Activated T-cell treated with anti-CD3 and anti-CD28 coated beads, Interleukin-2, amount 50 U/mL, for 24 hours (primary cell): ENCODE results near the gene TSPAN32.

Experiments used
- DNase-seq: peaks from one replicate; pipeline ENCODE4 v3.0.0-alpha.2; 2020
- H3K27ac Mint-ChIP-seq: 2 replicates; pipeline ENCODE4 v1.8.0; 2020; ENCODE audit warnings: mild to moderate bottlenecking, mixed read lengths
- H3K27me3 Mint-ChIP-seq: 2 replicates; pipeline ENCODE4 v1.8.0; 2020; ENCODE audit warnings: mixed read lengths
- H3K36me3 Mint-ChIP-seq: 2 replicates; pipeline ENCODE4 v1.8.0; 2020; ENCODE audit warnings: low read depth, mixed read lengths
- H3K4me1 Mint-ChIP-seq: 2 replicates; pipeline ENCODE4 v1.8.0; 2020; ENCODE audit warnings: low read depth, mixed read lengths
- H3K4me3 Mint-ChIP-seq: 2 replicates; pipeline ENCODE4 v1.8.0; 2020; ENCODE audit warnings: mild to moderate bottlenecking, moderate library complexity, mixed read lengths
- H3K9me3 Mint-ChIP-seq: 2 replicates; pipeline ENCODE4 v1.8.0; 2020; ENCODE audit warnings: mixed read lengths

Gene TSPAN32

DNA sequence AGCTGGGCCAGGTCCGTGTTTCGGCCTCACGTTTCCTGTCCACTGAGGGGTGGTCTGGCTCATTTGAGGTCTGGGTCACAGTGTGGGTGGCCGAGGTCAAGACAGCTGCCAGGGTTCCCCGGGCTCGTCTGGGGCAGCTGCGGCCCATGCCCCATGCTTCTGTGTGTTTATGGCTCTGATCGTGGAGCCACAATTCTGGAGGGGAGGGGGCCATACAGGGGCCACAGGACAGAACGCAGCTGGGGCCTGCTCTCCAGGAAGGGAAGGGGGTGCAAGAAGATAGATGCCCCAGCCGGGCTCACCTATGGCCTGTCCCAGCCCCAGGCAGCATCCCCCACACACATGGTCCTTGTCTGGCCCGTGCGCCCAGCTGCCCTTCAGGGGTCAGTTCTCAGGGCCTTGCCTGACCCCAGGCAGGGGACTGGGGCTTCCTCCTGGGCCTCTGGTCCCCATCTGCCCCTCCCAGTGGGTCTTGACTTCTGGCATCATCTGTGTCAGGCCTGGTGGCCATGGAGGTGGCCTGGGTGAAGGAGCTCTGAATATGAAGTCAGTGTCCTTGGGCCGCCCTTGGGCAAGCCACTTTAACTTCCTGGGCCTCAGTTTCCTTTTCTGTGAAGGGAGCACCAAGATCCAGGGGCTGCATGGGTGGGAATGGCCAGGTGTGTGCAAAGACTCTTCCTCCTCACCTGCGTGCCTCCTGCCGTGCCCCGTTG, 8.4 kb downstream of the TSPAN32 start:
- H3K4me1 Mint-ChIP-seq, result peaks cover 25% of the 10 kb centered on the region
- no peaks in the 10 kb centered on the region for H3K36me3 Mint-ChIP-seq
- DNase-seq, result no peak
- no peak overlapping the region for H3K4me3 Mint-ChIP-seq
- no peaks in the 10 kb centered on the region for H3K27me3 Mint-ChIP-seq
- H3K27ac Mint-ChIP-seq, result no peak overlapping the region
- H3K9me3 Mint-ChIP-seq, result no peaks in the 10 kb centered on the region

- Mint-ChIP-seq H3K27me3 (no peaks in the 10 kb centered on the region), H3K9me3 (no peaks in the 10 kb centered on the region), H3K36me3 (no peaks in the 10 kb centered on the region), H3K27ac (no peak overlapping the region), H3K4me1 (peaks cover 19% of the 10 kb centered on the region), H3K4me3 (no peak overlapping the region)
- no peak for DNase-seq
Measured at GRCh38 chr11:2310786-2311352, 9.1 kb downstream of the TSPAN32 start.

- H3K4me3 Mint-ChIP-seq, result no peak overlapping the region
- H3K27ac Mint-ChIP-seq, result no peak overlapping the region
- no peak for DNase-seq
- no peaks in the 10 kb centered on the region for H3K9me3 Mint-ChIP-seq
- no peaks in the 10 kb centered on the region for H3K36me3 Mint-ChIP-seq
- H3K27me3 Mint-ChIP-seq, result no peaks in the 10 kb centered on the region
- peaks cover 12% of the 10 kb centered on the region for H3K4me1 Mint-ChIP-seq
Measured at GRCh38 chr11:2311353-2312133, 9.7 kb downstream of the TSPAN32 start.

- Mint-ChIP-seq H3K27ac (no peak overlapping the region), H3K27me3 (no peaks in the 10 kb centered on the region), H3K4me3 (no peak overlapping the region), H3K4me1 (peaks cover 7% of the 10 kb centered on the region), H3K9me3 (no peaks in the 10 kb centered on the region), H3K36me3 (no peaks in the 10 kb centered on the region)
- DNase-seq, result no peak
Measured at GRCh38 chr11:2312232-2313042, 10.6 kb downstream of the TSPAN32 start.

- no peak overlapping the region for H3K27ac Mint-ChIP-seq
- no peaks in the 10 kb centered on the region for H3K36me3 Mint-ChIP-seq
- H3K9me3 Mint-ChIP-seq, result no peaks in the 10 kb centered on the region
- H3K4me1 Mint-ChIP-seq, result peaks cover 4% of the 10 kb centered on the region
- H3K27me3 Mint-ChIP-seq, result no peaks in the 10 kb centered on the region
- no peak overlapping the region for H3K4me3 Mint-ChIP-seq
- no peak for DNase-seq
Measured at GRCh38 chr11:2313051-2313951, 11.5 kb downstream of the TSPAN32 start.

GRCh38 chr11:2314136-2314524, 12.3 kb downstream of the TSPAN32 start:
- H3K4me1 Mint-ChIP-seq, result peaks cover 4% of the 10 kb centered on the region

GRCh38 chr11:2314525-2315394, 12.9 kb downstream of the TSPAN32 start:
- no peak overlapping the region for H3K4me3 Mint-ChIP-seq
- DNase-seq, result no peak
- H3K4me1 Mint-ChIP-seq, result peaks cover 4% of the 10 kb centered on the region
- no peaks in the 10 kb centered on the region for H3K27me3 Mint-ChIP-seq
- no peak overlapping the region for H3K27ac Mint-ChIP-seq
- H3K36me3 Mint-ChIP-seq, result no peaks in the 10 kb centered on the region
- H3K9me3 Mint-ChIP-seq, result no peaks in the 10 kb centered on the region

More at GRCh38 chr11:2314136-2314524, 12.3 kb downstream of the TSPAN32 start:
- no peak overlapping the region for H3K4me3 Mint-ChIP-seq
- no peak for DNase-seq
- H3K27ac Mint-ChIP-seq, result no peak overlapping the region
- no peaks in the 10 kb centered on the region for H3K36me3 Mint-ChIP-seq
- no peaks in the 10 kb centered on the region for H3K27me3 Mint-ChIP-seq
- no peaks in the 10 kb centered on the region for H3K9me3 Mint-ChIP-seq

DNA sequence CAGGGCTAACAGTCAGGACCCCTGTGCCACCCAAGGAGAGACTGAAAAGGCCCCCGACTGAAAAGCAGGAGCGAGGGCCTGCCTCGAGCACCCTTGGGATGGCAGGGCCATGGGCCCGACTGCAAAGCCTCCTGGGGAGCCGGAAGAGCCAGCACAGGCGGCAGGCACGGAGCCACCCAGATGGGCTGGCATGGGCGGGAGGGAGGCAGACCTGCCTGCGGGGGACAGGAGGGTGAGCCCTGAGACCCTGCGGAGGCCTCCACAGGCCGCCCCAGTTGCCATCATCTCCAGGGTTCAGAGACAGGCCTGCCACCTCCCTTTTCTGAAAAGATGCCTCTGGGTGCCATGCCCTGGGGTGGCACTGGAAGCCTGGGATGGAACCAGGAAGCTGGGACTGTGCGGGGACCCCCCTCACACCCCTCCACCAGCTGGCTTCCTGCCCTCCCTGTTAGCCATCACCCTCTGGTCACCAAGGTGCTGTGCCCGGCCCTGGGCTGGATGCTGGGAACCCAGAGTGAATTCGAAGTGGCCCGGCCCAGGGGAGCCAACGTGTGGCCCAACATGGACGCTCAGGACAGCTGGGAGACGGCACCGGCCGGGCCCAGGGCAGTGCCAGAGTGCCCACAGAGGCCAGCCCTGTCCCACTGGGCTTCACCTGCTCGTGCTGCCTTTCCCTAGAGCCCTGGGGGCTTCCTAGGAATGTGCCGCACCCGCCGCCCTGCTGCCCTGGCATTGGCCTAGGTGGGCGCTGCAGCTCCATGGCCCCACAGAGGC, 13.8 kb downstream of the TSPAN32 start:
- no peak overlapping the region for H3K4me3 Mint-ChIP-seq
- no peak overlapping the region for H3K27ac Mint-ChIP-seq
- no peak for DNase-seq
- no peaks in the 10 kb centered on the region for H3K27me3 Mint-ChIP-seq
- H3K36me3 Mint-ChIP-seq, result no peaks in the 10 kb centered on the region
- peaks cover 4% of the 10 kb centered on the region for H3K4me1 Mint-ChIP-seq
- H3K9me3 Mint-ChIP-seq, result no peaks in the 10 kb centered on the region

DNA sequence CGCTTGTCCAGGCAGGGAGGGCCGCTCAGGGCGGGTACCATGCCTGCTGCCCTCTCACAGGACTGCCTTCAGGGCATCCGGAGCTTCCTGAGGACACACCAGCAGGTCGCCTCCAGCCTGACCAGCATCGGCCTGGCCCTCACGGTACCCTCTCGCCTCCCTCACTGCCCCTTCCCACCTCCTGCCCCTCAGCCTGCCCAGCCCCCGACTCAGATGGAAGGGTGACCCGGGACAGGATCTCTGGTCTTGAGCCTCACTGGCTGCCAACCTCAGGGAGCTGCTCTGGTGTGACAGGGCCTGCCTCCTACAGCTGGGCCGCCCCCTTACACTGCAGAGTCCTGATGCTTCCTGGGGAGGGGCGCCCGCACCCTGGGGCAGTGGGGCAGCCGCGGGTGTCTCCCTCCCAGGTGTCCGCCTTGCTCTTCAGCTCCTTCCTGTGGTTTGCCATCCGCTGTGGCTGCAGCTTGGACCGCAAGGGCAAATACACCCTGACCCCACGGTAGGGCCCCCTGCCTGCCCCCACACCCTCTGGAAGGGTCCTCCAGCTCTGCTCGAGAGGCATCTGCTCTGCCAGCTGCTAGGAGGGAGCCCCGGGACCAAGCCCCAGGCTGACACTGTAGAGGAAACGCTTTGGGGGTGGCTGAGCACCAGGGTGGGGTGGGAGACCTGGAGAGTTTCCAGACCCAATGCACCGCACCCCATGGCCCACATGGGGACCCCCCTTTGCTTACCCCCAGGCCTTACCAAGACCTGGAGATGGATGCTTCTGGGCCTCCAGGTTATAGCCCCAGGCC, 14.6 kb downstream of the TSPAN32 start:
- peaks cover 4% of the 10 kb centered on the region for H3K4me1 Mint-ChIP-seq
- H3K27me3 Mint-ChIP-seq, result no peaks in the 10 kb centered on the region
- no peak overlapping the region for H3K27ac Mint-ChIP-seq
- H3K9me3 Mint-ChIP-seq, result no peaks in the 10 kb centered on the region
- DNase-seq, result no peak
- H3K36me3 Mint-ChIP-seq, result no peaks in the 10 kb centered on the region
- H3K4me3 Mint-ChIP-seq, result no peak overlapping the region

DNA sequence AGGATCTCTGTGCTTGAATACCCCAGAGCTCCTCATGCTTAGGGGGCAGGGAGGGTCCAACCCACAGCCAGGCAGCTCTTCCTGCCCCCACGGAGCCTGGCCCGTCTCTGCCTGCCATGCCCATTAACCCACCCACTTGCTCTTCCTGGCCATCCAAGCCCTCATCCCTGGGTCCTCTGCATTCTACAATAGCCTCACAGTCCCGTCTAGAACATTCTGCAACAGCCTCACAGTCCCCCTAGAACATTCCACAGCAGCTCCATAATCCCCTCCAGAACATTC, 15.1 kb downstream of the TSPAN32 start:
- no peaks in the 10 kb centered on the region for H3K9me3 Mint-ChIP-seq
- no peaks in the 10 kb centered on the region for H3K27me3 Mint-ChIP-seq
- no peak overlapping the region for H3K27ac Mint-ChIP-seq
- DNase-seq, result no peak
- peaks cover 4% of the 10 kb centered on the region for H3K4me1 Mint-ChIP-seq
- H3K36me3 Mint-ChIP-seq, result no peaks in the 10 kb centered on the region
- H3K4me3 Mint-ChIP-seq, result no peak overlapping the region

DNA sequence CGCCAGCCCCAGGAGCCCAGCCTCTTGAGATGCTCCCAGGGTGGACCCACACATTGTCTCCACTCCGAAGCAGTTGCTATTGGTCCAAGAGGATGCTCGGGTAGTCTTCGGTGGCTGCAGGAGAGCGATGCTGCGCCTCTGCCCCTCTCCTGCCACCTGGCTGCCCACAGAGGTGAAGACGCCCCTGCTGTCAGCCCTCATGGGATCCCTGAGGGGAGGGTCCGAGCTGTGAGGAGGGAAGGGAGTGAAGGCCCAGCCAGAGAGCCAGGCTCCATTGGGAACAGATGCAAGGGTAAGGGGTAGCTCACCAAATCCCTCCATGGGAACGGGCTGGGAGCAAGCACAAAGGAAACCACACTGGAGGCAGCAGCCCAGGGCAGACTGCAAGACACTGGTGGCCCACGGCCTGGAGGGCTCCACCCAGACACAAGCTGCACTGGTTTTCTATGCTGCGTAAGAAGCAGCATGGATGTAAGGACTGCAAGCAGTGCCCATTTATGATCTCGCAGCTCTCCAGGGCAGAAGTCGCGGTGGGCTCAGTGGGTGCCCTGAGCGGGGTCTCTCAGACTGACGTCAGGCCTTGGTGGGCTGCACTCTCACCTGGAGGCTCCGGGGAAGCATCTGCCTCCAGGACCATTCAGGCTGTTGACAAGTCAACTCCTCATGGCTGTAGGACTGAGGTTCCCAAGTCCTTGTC, 15.7 kb downstream of the TSPAN32 start:
- no peak for DNase-seq
- H3K27me3 Mint-ChIP-seq, result no peaks in the 10 kb centered on the region
- no peak overlapping the region for H3K27ac Mint-ChIP-seq
- H3K4me1 Mint-ChIP-seq, result peaks cover 4% of the 10 kb centered on the region
- no peak overlapping the region for H3K4me3 Mint-ChIP-seq
- no peaks in the 10 kb centered on the region for H3K36me3 Mint-ChIP-seq
- H3K9me3 Mint-ChIP-seq, result no peaks in the 10 kb centered on the region

DNA sequence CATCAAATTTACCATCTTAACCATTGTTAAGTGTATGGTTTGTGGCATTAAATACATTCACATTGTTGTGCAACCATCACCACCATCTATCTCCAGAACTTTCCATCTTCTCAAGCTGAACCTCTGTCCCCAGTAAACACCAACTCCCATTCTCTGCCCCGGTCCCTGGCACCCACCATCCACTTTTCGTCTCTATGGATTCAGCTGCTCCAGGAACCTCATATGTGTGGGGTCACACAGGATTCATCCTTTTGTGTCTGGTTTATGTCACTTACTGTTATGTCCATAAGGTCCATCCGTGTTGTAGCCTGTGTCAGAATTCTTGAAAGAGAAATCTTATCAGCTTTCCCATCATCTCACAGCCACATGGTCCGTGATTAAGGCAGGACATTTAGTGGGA, 16.3 kb downstream of the TSPAN32 start:
- H3K36me3 Mint-ChIP-seq, result no peaks in the 10 kb centered on the region
- H3K4me1 Mint-ChIP-seq, result peaks cover 1% of the 10 kb centered on the region
- H3K27ac Mint-ChIP-seq, result no peak overlapping the region
- H3K4me3 Mint-ChIP-seq, result no peak overlapping the region
- no peaks in the 10 kb centered on the region for H3K9me3 Mint-ChIP-seq
- no peaks in the 10 kb centered on the region for H3K27me3 Mint-ChIP-seq
- DNase-seq, result no peak
